ENCODE results near the gene NKAIN2.
"Not testable (repeated sequence)": the region's sequence is repeated elsewhere in the genome, so short reads cannot be mapped to it uniquely, and the experiment has no call there.

Gene NKAIN2

DNA sequence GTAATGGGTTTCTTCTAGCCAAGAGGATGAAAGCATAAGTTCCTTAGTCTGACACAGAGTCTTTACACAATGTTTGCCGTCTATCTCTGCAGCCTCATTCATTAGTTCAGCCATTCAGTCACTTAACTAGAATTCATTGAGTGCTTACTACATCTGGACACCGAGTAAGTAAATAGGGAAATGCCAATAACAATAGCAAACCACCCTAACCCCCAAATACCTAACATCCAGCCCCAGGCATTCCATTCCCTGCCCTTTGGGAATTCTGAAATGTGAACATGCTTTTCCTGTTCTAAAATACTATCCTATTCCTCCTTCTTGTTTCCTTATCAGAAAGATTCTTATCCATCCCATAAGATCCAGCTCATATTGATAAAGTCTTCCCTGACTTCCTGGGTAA, 881.0 kb downstream of the NKAIN2 start:
- no peak for DNase-seq (ENCODE audit: low read depth in 2 of 2)

DNA sequence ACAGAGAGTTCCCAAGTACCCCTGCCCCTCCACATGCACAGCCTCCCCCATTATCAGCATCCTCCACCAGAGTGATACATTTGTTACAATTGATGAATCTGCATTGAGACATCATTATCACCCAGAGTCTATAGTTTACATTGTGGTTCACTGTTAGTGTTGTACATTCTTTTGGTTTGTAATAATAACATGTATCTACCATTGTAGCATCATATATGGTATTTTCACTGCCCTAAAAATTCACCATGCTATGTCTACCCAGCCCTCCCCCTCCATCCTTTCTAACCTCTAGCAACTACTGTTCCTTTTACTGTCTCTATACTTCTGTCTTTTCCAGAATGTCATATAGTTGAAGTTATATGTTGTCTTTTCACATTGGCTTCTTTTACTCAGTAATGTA, 884.7 kb downstream of the NKAIN2 start:
- no peak for DNase-seq (ENCODE audit: low read depth in 2 of 2)

DNA sequence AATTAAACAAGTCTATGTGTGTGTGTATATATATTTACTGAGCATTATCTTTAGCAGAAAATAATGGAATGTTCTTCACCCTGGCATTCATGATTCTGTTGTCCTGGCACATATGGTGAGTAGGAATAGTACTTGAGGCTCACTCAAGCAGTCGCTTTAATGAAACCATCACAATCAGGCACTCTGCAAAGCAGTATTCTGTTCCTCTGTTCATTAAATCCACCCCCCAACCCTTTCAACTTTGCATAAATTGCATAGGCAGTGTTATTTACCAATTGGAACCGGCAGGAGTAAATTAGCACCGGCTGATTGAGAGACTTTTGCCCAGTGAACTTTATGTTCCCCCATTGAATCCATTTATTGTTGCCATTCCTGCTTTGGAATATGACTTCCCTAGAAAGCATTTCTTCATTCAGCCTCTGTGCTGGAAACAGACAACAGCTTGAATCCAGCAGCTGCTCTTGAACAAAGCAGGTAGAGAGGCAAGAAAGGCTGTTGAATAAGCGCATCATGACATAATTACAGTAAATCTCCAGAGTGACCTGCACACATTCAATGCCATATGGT, 890.6 kb downstream of the NKAIN2 start:
- DNase-seq (ENCODE audit: low read depth in 2 of 2), result no peak

DNA sequence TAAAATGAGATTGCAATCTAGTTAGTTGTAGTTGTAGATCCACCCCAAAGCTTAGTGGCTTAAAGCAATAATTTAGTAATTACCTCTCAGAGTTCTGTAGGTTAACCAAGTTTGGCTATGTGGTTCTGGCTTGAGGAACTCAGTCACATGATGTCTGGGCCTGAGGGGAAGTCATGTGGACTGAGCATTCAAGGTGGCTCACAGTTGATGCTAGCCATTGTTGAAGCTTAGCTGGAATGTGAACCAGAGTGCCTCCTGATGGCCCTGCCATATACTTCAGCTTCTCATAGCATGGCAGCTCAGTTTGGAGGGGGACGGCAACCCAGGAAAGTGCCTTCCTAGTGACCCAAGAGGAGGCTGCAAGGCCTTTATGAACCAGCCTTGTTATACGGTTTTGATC, 895.4 kb downstream of the NKAIN2 start:
- no peak for DNase-seq (ENCODE audit: low read depth in 2 of 2)

DNA sequence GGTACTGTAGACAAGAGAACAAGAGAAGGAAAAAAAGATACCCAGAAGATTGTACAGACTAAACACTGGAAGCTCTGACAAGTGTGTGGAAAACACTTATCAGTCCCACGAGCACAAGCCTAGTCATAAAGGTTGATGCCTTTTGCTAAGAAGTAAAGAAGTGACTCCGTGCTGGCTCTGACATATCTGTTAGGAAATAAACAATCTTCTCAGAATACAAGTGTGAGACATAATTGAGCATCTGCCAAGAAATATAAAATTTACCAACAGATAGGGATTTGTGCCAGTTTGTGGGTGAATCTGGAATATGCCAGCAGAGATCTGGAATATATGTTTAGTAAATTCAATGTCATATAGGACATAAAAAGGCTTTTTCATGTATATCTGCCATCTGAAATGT, 899.9 kb downstream of the NKAIN2 start:
- no peak for DNase-seq (ENCODE audit: low read depth in 2 of 2)

DNA sequence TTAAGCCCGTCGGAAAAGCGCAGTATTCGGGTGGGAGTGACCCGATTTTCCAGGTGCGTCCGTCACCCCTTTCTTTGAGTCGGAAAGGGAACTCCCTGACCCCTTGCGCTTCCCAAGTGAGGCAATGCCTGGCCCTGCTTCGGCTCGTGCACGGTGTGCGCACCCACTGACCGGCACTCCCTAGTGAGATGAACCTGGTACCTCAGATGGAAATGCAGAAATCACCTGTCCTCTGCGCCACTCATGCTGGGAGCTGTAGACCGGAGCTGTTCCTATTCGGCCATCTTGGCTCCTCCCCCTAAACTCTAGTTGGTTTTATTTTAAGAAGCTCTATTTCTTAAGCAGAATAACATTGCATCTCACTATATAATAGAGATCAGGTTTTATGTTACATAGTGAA, 908.9 kb downstream of the NKAIN2 start:
- DNase-seq (ENCODE audit: low read depth in 2 of 2), result not testable (repeated sequence)

DNA sequence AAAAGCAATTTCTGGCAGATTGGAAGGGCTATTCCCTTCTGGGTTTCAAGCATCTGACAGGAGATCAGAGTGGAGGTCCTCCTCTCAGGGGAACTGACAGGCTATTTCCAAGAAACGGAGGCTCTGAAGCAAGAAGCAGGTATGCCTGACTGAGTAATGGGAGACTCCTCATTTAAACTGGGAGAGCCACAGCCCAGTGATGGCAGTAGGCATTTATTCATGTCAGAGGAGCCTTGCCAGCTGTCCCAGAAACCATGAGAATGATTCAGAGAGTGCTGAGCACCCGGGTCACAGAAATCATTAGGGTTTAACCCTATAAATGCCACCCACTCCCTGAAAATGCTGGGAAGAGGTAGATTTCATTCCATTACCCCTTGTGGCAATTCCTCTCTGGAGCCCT, 911.1 kb downstream of the NKAIN2 start:
- DNase-seq (ENCODE audit: low read depth in 2 of 2), result no peak

DNA sequence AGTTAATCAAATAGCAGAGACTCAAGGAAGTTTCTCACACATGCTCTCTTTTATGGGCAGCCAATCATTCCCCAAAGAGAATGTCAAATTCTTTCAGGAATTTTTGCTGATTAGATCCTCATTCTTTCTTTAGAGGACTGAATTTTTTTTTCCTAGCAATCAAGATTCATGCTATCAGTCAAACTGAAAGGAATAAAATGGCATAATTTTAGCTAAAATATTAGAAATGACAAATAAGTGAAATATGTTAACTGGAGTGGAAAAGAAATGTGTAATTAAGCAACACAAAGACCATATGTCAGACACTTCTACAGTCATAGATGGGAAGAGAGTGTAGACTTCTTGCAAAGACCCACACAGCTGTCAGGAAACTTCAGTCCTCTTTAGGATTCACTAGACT, 916.2 kb downstream of the NKAIN2 start:
- DNase-seq (ENCODE audit: low read depth in 2 of 2), result no peak

DNA sequence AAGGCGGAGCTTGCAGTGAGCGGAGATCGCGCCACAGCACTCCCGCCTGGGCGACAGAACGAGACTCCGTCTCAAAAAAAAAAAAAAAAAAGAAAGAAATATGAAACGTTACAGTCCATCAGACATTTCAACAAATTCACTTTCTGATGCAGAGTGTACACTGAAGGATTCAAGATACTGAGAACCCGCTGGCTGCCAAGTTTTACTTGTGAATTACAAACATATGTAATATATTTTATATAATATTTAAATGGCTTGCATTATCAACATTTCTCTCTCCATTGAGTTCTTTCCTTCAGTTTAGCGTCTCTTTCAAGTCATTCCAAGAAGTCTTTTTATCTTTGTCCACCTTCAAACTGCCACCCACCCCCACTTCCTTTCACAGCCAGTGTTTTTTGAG, 917.7 kb downstream of the NKAIN2 start:
- no peak for DNase-seq (ENCODE audit: low read depth in 2 of 2)

DNA sequence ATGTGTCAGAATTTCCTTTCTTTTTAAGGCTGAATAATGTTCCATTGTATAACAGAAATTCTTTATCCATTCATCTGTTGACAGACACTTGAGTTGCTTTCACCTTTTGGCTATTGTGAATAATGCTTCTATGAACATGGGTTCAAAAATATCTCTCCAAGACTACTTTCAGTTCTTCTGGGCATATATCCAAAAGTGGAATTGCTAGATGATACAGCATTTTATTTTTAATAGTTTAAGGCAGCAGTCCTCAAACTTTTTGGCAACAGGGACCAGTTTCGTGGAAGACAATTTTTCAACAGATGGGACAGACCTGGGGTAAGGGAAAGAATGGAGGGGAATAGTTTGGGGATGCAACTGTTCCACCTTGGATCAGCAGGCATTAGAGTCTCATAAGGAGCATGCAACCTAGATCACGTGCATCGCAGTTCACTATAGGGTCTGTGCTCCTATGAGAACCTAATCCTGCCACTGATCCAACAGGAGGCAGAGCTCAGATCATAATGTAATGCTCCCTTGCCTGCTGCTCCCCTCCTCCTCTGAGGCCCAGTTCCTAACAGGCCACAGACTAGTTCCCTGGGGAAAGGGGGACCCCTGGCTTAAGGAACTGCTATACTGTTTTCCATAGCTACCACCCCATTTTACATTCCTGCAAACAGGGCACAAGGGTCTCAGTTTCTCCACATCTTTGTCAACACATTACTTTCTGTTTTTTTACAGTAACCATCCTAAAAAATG, 918.6 kb downstream of the NKAIN2 start:
- no peak for DNase-seq (ENCODE audit: low read depth in 2 of 2)

DNA sequence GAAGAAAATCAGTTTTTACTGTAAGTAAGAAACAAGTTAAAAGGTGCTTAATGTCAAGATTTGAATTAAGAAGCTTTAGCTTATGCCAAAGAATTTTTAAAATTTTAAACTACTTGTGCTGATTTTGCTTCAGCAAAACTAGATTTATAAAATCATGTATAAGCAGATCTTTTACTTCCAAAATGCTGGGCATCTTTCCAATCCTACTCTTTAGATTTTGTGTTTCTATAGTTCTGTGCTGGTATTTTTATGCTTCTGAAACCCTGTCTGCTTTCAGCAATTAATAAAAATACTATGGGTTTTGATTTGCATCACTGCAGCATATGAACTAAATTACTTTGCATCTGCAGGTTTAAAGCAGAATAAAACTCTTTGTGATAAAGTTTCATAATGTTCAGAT, 920.0 kb downstream of the NKAIN2 start:
- DNase-seq (ENCODE audit: low read depth in 2 of 2), result no peak

DNA sequence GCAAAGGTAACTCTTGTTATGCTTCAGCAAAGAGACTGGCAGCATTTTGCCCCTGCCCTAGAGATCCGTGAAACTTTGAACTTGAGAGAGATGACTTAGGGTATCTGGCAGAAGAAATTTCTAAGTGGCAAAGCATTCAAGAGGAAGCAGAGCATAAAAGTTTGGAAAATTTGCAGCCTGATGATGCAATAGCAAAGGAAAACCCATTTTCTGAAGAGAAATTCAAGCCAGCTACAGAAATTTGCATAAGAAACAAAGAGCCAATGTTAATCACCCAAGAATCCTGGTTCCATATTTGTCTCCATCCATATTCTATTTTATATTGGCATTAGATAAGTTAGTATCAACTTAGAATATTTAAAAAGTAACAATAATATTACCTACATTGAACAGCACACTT, 934.1 kb downstream of the NKAIN2 start:
- not testable (repeated sequence) for DNase-seq (ENCODE audit: low read depth in 2 of 2)

DNA sequence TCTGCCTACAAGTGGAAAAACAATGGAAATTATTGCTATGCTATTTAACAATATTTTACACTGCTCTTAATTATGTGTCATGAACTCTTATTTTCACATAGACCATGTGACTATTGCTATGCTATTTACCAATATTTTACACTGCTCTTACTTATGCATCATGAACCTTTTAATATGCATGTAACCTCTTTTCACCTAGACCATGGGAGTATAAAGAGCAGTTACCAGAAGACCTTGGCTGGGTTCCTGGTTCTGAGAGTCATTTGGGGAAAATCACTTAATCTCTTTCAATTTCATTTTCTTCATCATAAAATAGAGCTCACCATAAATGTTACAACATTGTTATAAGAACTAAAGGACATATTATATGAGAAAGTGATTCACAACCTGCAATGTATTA, 934.8 kb downstream of the NKAIN2 start:
- DNase-seq (ENCODE audit: low read depth in 2 of 2), result no peak

DNA sequence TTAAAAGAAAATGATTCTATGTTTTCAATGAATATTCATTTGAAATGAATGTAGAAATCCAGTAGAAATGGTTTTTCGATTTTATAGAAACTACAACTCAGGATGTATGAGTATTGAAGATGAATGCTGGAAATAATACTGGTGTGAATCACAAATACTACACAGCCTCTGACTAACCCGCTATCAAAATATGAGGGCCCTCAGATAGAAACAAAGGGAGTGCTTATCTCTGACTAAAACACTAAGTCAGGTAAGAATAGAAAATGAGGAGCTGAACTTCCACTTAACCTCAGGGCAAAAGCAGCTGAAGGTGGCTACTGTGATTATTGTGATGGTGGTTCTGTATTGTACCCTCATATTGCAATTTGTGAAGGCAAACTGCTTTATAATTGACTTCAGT, 937.7 kb downstream of the NKAIN2 start:
- DNase-seq (ENCODE audit: low read depth in 2 of 2), result no peak

DNA sequence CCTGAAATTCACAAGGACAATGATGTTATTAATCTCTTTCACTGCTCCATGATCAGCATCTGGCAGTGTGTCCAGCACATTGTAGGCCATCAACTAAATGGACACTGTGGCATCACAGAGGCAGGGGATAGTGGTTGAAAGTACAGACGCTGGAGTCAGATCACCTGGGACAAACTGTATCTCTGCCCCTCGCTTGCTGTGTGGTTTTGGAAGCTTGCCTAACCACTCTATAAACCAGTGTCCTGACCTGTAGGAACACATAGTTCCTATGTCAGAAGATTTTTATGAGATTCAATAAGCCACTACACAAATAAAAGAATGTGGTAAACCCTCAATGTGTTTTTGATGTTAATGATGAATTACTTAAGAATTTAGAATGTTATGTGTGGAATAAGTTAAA, 939.3 kb downstream of the NKAIN2 start:
- no peak for DNase-seq (ENCODE audit: low read depth in 2 of 2)

DNA sequence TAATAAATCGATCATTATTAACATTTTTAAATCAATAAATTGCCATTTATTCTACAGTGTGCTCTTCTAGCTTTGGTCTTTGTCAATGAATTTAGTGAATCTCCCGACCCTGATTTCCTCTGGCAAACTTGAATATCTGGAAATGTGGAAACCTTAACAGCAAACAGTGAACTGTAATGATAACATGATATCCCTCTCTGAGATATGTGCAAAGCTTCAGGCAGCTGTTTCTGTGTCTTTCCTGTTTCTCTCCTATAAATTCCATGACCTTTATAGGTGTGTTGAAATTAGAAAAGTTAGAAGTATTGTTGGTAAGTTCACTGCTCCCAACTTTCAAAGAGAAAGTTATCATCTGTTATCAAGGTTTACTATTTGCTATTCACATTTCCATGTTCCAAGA, 939.8 kb downstream of the NKAIN2 start:
- DNase-seq (ENCODE audit: low read depth in 2 of 2), result no peak

DNA sequence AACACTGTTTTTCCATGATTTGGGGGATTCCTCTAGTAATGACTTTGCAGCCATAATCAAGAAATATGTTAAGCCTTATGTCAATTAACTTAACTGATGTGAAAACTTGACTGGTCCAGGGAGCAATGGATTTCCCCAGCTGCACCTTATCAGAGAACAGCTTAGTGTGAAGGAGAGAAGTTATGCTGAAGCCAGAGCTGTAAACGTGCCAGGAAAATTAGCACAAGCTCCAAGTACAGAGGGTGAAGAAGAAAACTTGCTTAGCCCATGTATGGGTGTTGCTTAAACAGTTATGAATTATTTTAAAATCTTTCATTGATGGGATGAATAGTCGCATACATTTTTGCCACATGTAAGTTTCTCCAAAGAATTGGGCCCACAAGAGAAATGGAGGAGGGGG, 943.7 kb downstream of the NKAIN2 start:
- DNase-seq (ENCODE audit: low read depth in 2 of 2), result no peak

DNA sequence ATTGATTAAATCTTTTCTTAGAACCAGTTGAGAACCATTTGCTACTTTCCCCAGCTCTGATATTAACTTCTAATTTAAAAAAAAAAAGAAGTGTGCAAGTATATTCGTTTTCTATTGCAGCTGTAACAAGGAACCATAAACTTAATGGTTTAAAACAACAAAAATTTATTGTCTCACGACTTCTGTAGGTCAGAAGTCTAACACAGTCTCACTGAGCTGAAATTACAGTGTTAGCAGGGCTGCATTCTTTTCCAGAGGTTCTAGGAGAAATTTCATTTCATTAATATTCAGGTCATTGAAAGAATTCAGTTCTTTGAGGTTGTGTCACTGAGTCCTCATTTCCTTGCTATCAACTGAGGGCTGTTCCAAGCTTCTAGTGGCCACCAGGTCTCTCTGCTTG, 945.1 kb downstream of the NKAIN2 start:
- no peak for DNase-seq (ENCODE audit: low read depth in 2 of 2)

DNA sequence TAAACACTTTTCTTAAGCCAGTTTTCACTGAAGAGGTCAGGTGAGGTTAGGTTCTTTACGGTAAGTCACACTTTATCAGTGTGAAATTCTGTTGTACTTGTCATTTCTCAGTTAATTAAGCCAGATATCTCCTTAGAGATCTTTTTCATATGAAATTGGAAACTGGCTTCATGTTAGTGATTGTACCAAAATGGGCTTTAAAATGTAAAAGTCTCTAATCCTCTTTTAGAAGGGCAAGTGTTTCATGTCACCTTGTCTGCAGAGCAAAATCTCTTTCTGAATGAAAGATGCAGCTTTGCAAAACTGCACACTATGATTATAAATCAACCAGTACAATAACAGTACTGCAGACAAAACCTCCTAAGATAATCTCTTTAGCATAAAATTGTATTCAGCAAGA, 949.3 kb downstream of the NKAIN2 start:
- no peak for DNase-seq (ENCODE audit: low read depth in 2 of 2)

DNA sequence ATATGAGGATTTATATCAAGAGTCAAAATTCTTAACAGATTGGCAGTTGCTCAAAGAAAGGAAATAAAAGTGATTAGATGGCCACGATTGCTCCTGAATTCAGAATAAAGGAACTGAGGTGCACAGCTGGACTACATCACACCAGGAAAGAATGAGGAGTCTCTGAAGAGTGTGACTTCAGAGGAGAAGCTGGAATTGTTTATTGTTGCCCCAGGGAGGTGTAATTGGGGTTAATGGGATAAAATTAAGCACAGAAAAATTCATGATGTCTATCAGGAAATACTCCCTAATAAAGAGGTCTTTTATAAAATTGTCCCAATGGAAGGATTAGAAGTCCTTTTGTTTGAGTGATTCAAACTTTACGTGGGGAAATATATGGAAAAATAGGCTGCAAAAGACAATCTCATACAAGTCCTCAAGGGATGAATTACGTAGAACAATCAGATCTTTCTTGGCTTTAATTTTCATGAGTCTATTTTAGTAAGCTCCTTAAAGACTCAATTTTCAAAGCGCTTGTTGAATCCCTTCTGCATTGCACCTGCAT, 950.0 kb downstream of the NKAIN2 start:
- DNase-seq (ENCODE audit: low read depth in 2 of 2), result no peak

DNA sequence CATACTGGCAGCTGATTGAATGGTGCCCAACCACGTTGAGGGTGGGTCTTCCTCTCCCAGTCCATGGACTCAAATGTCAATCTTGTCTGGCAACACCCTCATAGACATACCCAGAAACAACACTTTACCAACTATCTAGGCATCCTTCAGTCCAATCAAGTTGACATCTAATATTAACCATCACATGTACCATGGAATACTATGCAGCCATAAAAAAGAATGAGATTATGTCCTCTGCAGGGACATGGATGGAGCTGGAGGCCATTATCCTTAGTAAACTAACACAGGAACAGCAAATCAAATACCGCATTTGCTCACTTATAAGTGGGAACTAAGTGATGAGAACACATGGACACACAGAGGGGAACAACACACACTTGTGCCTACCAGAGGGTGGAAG, 951.7 kb downstream of the NKAIN2 start:
- DNase-seq (ENCODE audit: low read depth in 2 of 2), result no peak

DNA sequence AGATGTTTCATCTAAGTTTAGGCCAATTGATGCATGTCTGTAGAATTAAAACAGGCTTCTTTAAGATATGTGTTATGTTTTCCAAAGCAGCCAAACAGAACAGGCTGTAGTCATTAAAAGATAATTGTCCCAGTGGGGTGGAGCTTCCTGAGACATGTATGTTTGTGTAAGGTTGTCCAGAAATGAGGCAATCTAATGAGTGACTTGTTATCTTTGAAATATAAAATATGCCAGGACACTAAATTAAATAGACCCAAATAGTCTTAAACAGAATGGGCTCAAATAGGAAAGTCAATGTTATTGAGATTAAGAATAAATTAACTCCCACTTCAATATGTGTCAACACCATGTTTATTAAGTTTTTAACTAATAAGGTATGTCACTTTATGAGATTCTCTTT, 953.9 kb downstream of the NKAIN2 start:
- no peak for DNase-seq (ENCODE audit: low read depth in 2 of 2)

DNA sequence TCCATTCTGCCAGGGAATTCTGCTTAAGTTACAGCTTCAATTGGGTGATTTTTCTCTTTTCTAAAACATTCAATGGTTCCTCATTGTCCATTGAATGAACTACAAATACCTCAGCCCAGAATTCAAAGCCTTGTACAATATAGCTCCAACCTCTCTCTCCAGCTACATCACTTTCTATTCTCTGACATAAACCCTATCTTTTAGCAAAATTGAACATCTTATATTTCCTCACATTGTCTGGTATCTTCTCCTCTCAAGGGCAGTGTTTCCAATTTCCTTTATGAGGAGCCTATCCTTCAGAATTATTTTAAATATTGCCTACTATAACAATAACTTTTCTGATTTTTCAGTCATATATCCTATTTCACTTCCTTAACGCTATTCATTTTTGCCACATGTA, 955.0 kb downstream of the NKAIN2 start:
- no peak for DNase-seq (ENCODE audit: low read depth in 2 of 2)

DNA sequence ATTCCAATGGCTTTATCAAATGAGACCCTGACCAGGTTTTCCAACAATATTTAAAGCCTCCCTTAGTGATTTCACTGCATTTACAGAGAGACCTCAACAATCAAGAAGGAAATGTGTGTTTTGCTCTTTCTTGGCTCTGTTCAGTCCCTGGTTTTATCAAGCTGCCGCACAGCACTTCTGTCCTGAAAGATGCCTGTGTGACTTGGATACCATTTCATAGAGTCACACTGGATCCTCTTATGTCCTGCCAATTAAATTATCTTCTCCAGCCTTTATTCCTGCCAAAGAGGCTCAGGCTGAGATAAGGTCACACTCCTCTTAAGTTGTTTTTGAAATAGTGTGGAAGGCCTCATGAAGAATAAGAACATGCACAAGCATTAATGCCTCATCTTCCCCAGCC, 961.6 kb downstream of the NKAIN2 start:
- DNase-seq (ENCODE audit: low read depth in 2 of 2), result no peak

Data from stimulated activated CD8-positive, alpha-beta memory T cell treated with anti-CD3 and anti-CD28 coated beads, Interleukin-15, amount 100 ng/mL, for 4 hours (primary cell).